ENCODE results near the gene RRP1. TPM values are rescaled to one million over a fixed set of nuclear protein-coding genes. Genes with fewer than 3 reads are reported as not detected.

RRP1 gene
- total RNA-seq, 2 experiments from 2014 or later, result 50.3 to 55.0 TPM

GRCh38 chr21:43853851-43854772, 64.7 kb downstream of the RRP1 start:
- Histone ChIP-seq H2AFZ (ENCODE audit: low read length) (peak overlapping the region; percentile 53; the same call in 1 of the 2 replicates), H3K4me1 (ENCODE audit: insufficient read depth, low read length, poor library complexity, severe bottlenecking) (peaks cover 15% of the 10 kb centered on the region), H3K27ac (ENCODE audit: low read depth, low read length, poor library complexity, severe bottlenecking) (no peak overlapping the region), H3K9me3 (ENCODE audit: low read length) (no peaks in the 10 kb centered on the region), H3K36me3 (ENCODE audit: insufficient read depth, low read length) (no peaks in the 10 kb centered on the region), H3K4me2 (ENCODE audit: low read length) (no peak overlapping the region), H3K79me2 (ENCODE audit: insufficient read depth, low read depth, low read length) (no peaks in the 10 kb centered on the region), H4K20me1 (ENCODE audit: insufficient read depth, low read length) (no peaks in the 10 kb centered on the region), H3K4me3 (ENCODE audit: low read depth, low read length, poor library complexity, severe bottlenecking) (no peak overlapping the region), H3K9me2 (ENCODE audit: insufficient read depth, low read length) (no peaks in the 10 kb centered on the region)
- no peak for DNase-seq (ENCODE audit: low spot score)
- ChIA-PET CTCF (ENCODE audit: unreplicated experiment) (no interaction called here), POLR2A (no interaction called here)
- no TSS peak for BruUV-seq (replicated peaks)
- intact Hi-C loops (cut with micrococcal nuclease; ENCODE audit: unreplicated experiment), result no loop called here
- TF ChIP-seq, protein P1, sequence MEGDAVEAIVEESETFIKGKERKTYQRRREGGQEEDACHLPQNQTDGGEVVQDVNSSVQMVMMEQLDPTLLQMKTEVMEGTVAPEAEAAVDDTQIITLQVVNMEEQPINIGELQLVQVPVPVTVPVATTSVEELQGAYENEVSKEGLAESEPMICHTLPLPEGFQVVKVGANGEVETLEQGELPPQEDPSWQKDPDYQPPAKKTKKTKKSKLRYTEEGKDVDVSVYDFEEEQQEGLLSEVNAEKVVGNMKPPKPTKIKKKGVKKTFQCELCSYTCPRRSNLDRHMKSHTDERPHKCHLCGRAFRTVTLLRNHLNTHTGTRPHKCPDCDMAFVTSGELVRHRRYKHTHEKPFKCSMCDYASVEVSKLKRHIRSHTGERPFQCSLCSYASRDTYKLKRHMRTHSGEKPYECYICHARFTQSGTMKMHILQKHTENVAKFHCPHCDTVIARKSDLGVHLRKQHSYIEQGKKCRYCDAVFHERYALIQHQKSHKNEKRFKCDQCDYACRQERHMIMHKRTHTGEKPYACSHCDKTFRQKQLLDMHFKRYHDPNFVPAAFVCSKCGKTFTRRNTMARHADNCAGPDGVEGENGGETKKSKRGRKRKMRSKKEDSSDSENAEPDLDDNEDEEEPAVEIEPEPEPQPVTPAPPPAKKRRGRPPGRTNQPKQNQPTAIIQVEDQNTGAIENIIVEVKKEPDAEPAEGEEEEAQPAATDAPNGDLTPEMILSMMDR (conservative IDR thresholded peaks at IDR 0.05; ENCODE audit: low read length), result no peak
- no peak for TF ChIP-seq EZH2phosphoT487 (IDR thresholded peaks at IDR 0.05; ENCODE audit: borderline replicate concordance, low read depth, low read length)

Small RNA genes within 50 kb of the gene (small RNA-seq; reads per million reads assigned to genes)
- not detected for gene AP001052.1

Other genes starting within 250 kb of the RRP1 start
- gene HSF2BP, start 130.1 kb upstream of the RRP1 start, total RNA-seq (2014; rRNA removed; shearing (Covaris generic)), result 3.5 and 6.8 TPM in 2 replicates
- gene HSF2BP, start 130.1 kb upstream of the RRP1 start, total RNA-seq (2022), result 5.0 and 5.1 TPM in 2 replicates
- gene RRP1B, start 130.0 kb upstream of the RRP1 start, total RNA-seq (2014; rRNA removed; shearing (Covaris generic)), result 53.4 and 58.6 TPM in 2 replicates
- gene RRP1B, start 130.0 kb upstream of the RRP1 start, total RNA-seq (2022), result 67.6 and 74.5 TPM in 2 replicates
- 32.8 and 37.5 TPM in 2 replicates for gene PDXK, start 70.4 kb upstream of the RRP1 start, total RNA-seq (2014; rRNA removed; shearing (Covaris generic))
- 67.0 and 80.2 TPM in 2 replicates for gene PDXK, start 70.4 kb upstream of the RRP1 start, total RNA-seq (2022)
- 12.5 and 15.6 TPM in 2 replicates for gene CSTB, start 13.3 kb upstream of the RRP1 start, total RNA-seq (2014; rRNA removed; shearing (Covaris generic))
- gene CSTB, start 13.3 kb upstream of the RRP1 start, total RNA-seq (2022), result 26.7 and 33.3 TPM in 2 replicates
- gene AGPAT3, start 75.6 kb downstream of the RRP1 start, total RNA-seq (2014; rRNA removed; shearing (Covaris generic)), result 9.2 and 10.3 TPM in 2 replicates
- 27.0 and 33.4 TPM in 2 replicates for gene AGPAT3, start 75.6 kb downstream of the RRP1 start, total RNA-seq (2022)
- gene TRAPPC10, start 222.7 kb downstream of the RRP1 start, total RNA-seq (2014; rRNA removed; shearing (Covaris generic)), result 29.9 and 37.4 TPM in 2 replicates
- 54.7 and 62.5 TPM in 2 replicates for gene TRAPPC10, start 222.7 kb downstream of the RRP1 start, total RNA-seq (2022)

All from OCI-LY7 (cell line).